ENCODE measurements around the gene DRGX.

GRCh38 chr10:49393757-49394156 is 2.1 kb downstream of the DRGX start:
- TF ChIP-seq CTCF (IDR thresholded peaks at IDR 0.05; ENCODE audit: extremely low read depth in 1 of 2, insufficient read depth in 1 of 2, low read depth in 1 of 2, low read length in 2 of 2) (no peak), POLR2A (IDR thresholded peaks at IDR 0.05; ENCODE audit: low read depth, low read length) (no peak), EZH2 (IDR thresholded peaks at IDR 0.05; ENCODE audit: borderline replicate concordance, low read depth, low read length, severe bottlenecking) (no peak), POLR2AphosphoS5 (IDR thresholded peaks at IDR 0.05; ENCODE audit: insufficient read depth, low read depth, low read length) (no peak), FOS (IDR thresholded peaks at IDR 0.05; ENCODE audit: borderline replicate concordance, insufficient read depth, low read length) (no peak)

Measured in endothelial cell of umbilical vein (primary cell).